Choroid plexus epithelial cell (primary cell): ENCODE measurements around the gene ASB8.
"Not testable (repeated sequence)": the region's sequence is repeated elsewhere in the genome, so short reads cannot be mapped to it uniquely, and the experiment has no call there.

Experiments
- DNase-seq: peaks from one replicate; pipeline ENCODE4 v3.0.0-alpha.2; 2010; ENCODE audit warnings: low read depth
- H3K4me3 ChIP-seq: 2 replicates; pipeline ENCODE4 v1.5.1; 2011; ENCODE audit warnings: low read depth, mild to moderate bottlenecking, control low read depth, low read length, moderate library complexity
- CTCF ChIP-seq: conservative IDR thresholded peaks from 2 replicates; pipeline ENCODE4 v1.5.1; 2011; ENCODE audit warnings: low read depth, mild to moderate bottlenecking, control low read depth, inconsistent platforms, low read length, moderate library complexity

Gene ASB8

GRCh38 chr12:48115957-48116356 is 41.4 kb downstream of the ASB8 start:
- DNase-seq: no peak

GRCh38 chr12:48111312-48111693 is 46.0 kb downstream of the ASB8 start:
- H3K4me3 ChIP-seq, DNase-seq: not testable (repeated sequence)

More at GRCh38 chr12:48115957-48116356, 41.4 kb downstream of the ASB8 start:
- TF ChIP-seq CTCF: no peak
- H3K4me3 ChIP-seq: no peak overlapping the region

GRCh38 chr12:48110691-48111311 is 46.5 kb downstream of the ASB8 start:
- no peak overlapping the region for H3K4me3 ChIP-seq
- TF ChIP-seq CTCF: no peak
- no peak for DNase-seq

GRCh38 chr12:48109424-48109823 is 47.9 kb downstream of the ASB8 start:
- no peak overlapping the region for H3K4me3 ChIP-seq
- TF ChIP-seq CTCF: no peak
- no peak for DNase-seq

GRCh38 chr12:48106681-48107613 is 50.4 kb downstream of the ASB8 start:
- no peak for TF ChIP-seq CTCF
- no peak for DNase-seq
- H3K4me3 ChIP-seq: peak overlapping the region; percentile 90

GRCh38 chr12:48105867-48106680 is 51.2 kb downstream of the ASB8 start, which contains the start of gene SENP1:
Gene SENP1, minus strand, starts transcription at chr12:48106079. Its CDS starts 4,607 bp downstream, at chr12:48101472.
- TF ChIP-seq CTCF: peak; percentile 32
- peak; percentile 86 for DNase-seq
- peak within 1 kb of the TSS; percentile 90 for H3K4me3 ChIP-seq

- TF ChIP-seq CTCF: no peak
- H3K4me3 ChIP-seq: peak overlapping the region; percentile 90
- peak; percentile 38 for DNase-seq
Observed at GRCh38 chr12:48105321-48105866, 51.9 kb downstream of the ASB8 start.
